MG63 (cell line): ENCODE results near the gene GUK1. TPM values are rescaled to one million over a fixed set of nuclear protein-coding genes. Genes with fewer than 3 reads are reported as not detected.
"Not testable (repeated sequence)": the region's sequence is repeated elsewhere in the genome, so short reads cannot be mapped to it uniquely, and the experiment has no call there.

Source experiments
- DNase-seq: peaks from one replicate; pipeline ENCODE4 v3.0.0-alpha.2; 2020
- H3K27me3 ChIP-seq: fragments of 250-450 bp; sonication (Bioruptor Pico); 2 replicates; pipeline ENCODE4 v1.5.1; 2020; ENCODE audit warnings: mild to moderate bottlenecking, moderate library complexity
- H3K36me3 ChIP-seq: fragments of 250-450 bp; sonication (Bioruptor Pico); 2 replicates; pipeline ENCODE4 v1.5.1; 2020; ENCODE audit warnings: mild to moderate bottlenecking, moderate library complexity
- H3K4me3 ChIP-seq: fragments of 250-450 bp; sonication (Bioruptor Pico); 2 replicates; pipeline ENCODE4 v1.5.1; 2020; ENCODE audit warnings: mild to moderate bottlenecking, moderate library complexity
- H3K9me3 ChIP-seq: fragments of 250-450 bp; sonication (Bioruptor Pico); 2 replicates; pipeline ENCODE4 v1.5.1; 2020; ENCODE audit warnings: mild to moderate bottlenecking, moderate library complexity
- total RNA-seq: library from RNA; depleted of rRNA; stranded (reverse); fragments of >200 nt; shearing (Covaris generic); gene quantifications from 2 replicates; pipeline ENCODE4 v1.2.3, GENCODE V29; 2014; ENCODE audit warnings: low replicate concordance

GUK1 gene
- total RNA-seq, 1 experiment from 2014 or later: 425 TPM

DNA sequence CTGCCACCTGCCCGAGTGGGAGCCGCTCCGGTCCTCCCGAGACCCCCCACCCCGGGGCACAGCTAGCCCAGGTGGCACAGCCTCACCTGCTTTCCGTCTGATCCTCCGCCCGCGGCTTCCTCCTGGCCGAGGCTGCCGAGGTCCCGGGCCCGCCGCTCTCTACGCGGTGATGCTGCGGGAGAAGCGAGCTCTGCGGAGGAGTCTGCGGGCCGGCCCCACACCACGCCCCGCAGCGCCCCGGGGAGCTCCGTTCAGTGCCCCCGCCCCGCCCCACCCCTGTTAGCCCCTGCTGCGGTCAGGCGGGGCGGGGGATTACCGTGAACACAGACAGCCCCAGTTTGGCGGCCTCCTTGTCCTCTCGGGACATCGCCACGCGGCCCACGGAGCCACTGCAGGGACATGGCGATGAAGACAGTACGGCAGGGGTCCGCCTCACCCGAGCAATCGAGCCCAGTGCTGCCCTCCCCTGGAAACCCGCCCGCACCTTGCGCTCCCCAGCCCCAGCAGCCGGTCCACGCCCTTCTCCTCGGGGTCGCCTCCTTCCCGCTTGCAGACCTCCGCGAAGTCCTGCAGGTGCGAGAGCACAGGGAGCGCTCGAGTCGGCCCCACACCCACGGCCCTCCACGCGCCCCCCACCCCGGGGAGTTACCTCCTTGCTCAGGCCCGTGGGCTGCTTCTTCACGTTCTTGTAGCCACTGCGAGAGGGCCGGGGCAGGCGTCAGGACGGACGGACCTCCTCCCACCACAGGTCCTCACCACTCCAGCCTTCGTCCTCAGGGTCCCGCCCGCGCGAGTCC lies 37.9 kb upstream of the GUK1 start:
- H3K36me3 ChIP-seq: peaks cover 54% of the 10 kb centered on the region
- H3K27me3 ChIP-seq: no peaks in the 10 kb centered on the region
- H3K9me3 ChIP-seq: no peaks in the 10 kb centered on the region
- peak overlapping the region; percentile 78 for H3K4me3 ChIP-seq
- peak; percentile 66 for DNase-seq

DNA sequence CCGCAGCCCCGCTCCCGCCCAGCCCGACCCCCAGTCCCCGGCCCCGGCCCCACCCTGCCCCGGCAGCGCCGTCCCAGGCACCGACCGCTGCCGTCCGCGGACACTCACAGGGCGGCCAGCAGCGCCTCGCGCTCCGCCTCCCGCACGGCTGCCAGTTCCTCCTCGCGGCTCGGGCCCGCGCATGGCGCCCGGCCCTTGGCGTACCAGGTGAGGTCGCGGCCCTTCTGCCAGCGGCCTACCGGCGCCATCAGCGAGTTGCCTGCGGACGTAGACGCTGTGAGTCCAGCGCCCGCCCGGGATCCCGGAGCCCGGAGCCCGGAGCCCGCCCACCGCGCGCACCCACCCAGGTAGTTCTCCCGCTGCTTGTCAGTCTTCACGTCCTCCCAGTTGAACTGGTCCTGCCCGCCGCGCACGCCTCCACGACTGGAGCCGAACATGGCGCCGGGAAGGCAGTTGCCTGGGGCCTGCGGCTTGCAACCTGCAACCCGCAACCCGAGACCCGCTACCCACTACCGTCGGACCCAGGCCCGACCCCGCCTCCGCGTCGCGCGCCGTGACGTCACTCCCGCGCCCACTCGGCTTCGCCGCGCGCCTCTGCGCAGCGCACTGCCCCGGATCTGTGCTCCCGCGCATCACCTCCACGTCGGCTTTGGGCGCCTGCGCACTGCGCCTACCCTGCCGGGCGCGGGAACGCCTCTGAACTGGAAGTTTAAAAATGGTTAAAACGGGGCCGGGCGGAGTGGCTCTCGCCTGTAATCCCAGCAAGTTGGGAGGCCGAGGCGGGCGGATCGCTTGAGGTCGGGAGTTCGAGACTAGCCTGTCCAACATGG lies 37.1 kb upstream of the GUK1 start, which contains the start of gene C1orf35:
TSS of gene C1orf35 (minus strand) at position 535 of the 830 bp plus-strand sequence. CDS start at position 437, 98 bp downstream.
- peak; percentile 95 for DNase-seq

DNA sequence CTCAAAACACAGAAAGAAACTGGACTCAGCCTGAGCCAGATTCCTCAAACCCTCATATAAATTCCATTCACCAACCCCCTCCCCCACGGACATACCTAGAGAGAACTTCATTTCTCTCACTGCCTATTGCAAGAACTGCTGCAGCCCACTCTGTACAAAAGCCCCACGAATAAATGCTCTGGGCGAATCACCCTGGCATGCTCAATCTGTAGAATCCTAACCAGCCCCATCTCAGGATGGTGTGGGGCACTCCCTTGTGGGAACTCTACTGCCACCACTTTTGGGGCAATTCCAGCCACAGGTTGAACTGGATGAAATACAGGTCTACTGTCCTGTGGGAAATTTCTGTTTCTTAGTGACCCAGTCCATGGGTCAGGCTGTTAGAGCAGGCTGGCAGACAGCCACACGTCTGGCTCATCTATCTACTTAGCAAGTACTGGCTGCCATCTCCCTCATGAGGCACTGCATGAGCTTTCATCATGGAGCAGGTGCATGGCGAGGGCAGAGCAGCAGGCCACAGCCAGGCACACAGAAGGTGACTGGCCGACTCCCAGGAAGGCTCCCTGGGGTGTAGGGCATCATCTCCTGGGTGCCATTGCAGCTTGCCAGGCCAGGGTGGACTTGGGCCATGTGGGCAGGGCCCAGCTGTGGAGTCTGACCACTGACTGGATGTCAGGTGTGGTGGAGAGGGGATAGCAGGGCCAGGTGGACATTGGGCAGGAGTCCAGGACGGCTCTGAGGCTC lies 35.4 kb upstream of the GUK1 start:
- H3K27me3 ChIP-seq: no peaks in the 10 kb centered on the region
- no peaks in the 10 kb centered on the region for H3K9me3 ChIP-seq
- H3K36me3 ChIP-seq: peaks cover 38% of the 10 kb centered on the region
- DNase-seq: peak; percentile 51
- no peak overlapping the region for H3K4me3 ChIP-seq

More for the DNA sequence above, 37.1 kb upstream of the GUK1 start, which contains the start of gene C1orf35:
- peak within 1 kb of the TSS; percentile 78 for H3K4me3 ChIP-seq
- no peaks in the 10 kb centered on the region for H3K9me3 ChIP-seq
- no peaks in the 10 kb centered on the region for H3K27me3 ChIP-seq
- peaks cover 53% of the 10 kb centered on the region for H3K36me3 ChIP-seq

DNA sequence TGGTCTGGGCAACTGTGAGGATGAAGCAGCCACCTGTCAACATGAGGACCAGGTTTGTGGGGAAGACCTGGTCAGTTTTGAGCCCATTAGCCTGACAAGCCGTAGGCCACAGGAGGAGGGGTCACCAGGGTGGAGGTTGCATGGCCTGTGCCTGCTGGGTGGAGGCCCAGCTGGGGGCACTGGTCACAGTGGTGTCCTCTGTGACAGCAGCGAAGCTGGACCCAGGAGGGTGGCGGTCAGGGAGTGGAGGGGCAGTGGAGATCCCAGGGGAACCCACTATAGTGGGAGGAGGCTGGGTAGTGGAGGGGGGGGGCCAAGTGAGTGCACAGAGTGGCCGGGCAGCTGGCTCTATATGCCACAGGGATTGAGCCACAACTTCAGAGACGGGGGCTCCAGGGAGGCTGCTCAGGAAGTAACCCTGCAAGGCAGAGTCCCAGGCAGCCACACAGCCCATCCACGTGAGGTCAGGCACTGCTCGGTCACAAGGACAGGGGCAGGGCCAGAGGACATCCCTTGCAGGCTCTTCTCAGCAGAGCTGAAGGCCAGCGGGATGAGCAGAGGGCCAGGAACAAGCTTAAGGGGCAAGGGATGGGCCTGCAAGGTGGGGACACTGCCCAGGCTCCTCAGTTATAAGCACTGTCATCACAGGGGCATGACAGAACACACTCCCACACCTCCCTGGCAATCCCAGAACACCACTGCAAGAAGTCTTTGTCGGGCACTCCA lies 34.6 kb upstream of the GUK1 start:
- DNase-seq: no peak
- H3K9me3 ChIP-seq: no peaks in the 10 kb centered on the region
- peaks cover 33% of the 10 kb centered on the region for H3K36me3 ChIP-seq
- H3K27me3 ChIP-seq: no peaks in the 10 kb centered on the region
- no peak overlapping the region for H3K4me3 ChIP-seq

DNA sequence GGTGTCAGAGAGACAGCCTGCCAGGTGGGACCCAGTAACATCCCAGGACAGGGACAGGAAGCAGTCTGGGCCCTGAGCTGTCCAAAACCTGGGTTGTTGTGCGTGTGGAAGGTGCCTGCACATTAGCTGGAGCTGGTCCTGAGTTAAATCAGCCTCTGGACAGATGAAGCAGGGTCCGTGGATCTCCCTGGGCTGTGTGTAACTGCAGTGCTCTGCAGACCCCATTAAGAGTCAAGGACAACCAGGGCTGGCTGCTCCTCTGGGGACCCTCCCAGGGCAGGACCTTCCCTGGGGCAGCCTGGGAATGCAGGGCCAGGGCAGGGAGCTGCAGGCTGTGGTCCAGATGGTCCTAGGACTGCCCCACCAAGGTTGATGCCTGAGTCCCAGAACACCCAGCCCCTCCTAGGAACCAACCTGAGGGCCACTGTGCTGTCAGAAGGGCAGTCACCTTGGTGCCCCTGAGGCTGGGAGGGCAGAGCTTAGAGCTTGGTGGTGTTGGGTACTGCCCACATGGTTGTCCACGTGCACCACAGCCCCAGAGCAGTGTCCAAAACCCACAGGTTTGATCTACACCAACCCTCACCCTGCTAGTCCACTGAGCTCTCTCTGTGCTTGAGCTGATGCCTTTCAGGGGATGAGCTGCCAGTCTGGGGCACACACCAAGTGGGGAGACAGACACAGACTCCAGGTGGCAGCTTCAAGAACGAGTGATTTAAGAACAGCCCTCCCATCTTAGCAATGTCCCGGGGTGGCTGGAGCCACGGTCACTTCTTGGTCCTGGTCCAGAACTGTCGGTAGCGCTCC lies 33.9 kb upstream of the GUK1 start:
- no peak for DNase-seq
- Histone ChIP-seq H3K36me3 (peaks cover 25% of the 10 kb centered on the region), H3K4me3 (no peak overlapping the region), H3K9me3 (no peaks in the 10 kb centered on the region), H3K27me3 (no peaks in the 10 kb centered on the region)

DNA sequence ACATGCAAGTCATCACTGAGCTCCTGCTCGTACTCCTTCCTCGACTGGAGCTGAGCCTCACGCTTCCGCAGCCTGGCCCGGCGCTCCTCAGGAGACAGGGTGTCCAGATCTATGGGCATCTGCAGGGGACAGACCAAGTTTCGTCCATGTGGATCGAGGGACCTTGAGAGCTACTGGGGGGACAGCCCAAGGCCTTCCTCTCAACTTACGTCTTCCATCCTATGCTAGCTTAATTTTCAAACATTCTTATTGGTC lies 33.4 kb upstream of the GUK1 start:
- no peaks in the 10 kb centered on the region for H3K9me3 ChIP-seq
- H3K27me3 ChIP-seq: no peaks in the 10 kb centered on the region
- peaks cover 20% of the 10 kb centered on the region for H3K36me3 ChIP-seq
- H3K4me3 ChIP-seq: no peak overlapping the region
- DNase-seq: no peak

DNA sequence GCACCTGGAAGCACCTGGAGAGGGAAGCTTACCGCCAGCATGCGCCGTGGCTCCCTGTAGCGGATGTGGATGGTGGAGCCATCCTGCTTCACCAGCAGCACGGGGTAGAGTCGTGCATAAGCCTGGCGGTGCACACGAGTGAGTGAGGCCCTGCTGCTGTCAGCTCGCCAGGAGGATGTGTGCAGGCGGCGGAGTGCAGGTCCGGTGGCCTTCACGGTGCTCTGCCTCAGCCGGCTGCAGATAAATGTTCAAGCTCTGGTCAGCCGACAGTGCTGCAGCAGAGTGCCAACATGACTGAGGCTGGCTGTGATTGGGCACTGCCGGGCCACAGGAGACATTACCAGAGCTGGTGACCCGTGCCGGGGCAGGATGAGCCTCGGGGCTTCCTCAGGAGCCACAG lies 32.4 kb upstream of the GUK1 start:
- no peak for DNase-seq
- Histone ChIP-seq H3K4me3 (peak overlapping the region; percentile 93; the same call in 1 of the 2 replicates), H3K36me3 (peaks cover 18% of the 10 kb centered on the region), H3K27me3 (no peaks in the 10 kb centered on the region), H3K9me3 (no peaks in the 10 kb centered on the region)

DNA sequence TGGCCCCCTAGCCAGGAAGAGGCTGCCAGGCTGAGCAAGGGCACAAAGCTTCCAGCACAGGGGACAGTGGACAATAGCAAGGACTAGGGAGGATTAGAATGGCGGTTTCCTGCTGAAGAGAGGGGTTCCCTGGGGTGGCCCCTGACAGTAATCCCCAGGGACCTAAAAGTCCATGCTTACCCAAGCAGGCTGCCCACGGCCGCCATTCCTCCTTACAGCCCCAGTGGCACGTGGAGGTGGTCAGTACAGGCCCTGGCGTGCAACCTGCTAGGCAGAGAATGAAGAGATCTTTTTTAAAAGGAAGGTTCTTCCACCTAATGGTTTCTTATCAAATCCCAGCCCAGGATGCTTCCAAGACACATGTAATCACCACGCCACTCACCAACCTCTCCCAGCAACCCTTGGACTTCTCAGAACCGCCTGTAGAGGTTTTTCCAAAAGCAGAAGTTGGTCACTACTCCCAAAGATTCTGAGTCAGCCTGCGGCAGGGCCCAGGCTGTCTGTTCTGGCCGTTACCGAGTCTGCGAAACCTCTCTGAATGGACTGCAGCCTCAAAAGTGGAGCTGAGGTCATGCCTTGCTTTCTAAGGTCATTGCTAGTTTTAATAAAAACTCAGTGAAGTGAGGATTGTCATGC lies 31.9 kb upstream of the GUK1 start:
- DNase-seq: no peak
- no peaks in the 10 kb centered on the region for H3K27me3 ChIP-seq
- H3K36me3 ChIP-seq: peaks cover 18% of the 10 kb centered on the region
- no peaks in the 10 kb centered on the region for H3K9me3 ChIP-seq
- H3K4me3 ChIP-seq: peak overlapping the region; percentile 93

DNA sequence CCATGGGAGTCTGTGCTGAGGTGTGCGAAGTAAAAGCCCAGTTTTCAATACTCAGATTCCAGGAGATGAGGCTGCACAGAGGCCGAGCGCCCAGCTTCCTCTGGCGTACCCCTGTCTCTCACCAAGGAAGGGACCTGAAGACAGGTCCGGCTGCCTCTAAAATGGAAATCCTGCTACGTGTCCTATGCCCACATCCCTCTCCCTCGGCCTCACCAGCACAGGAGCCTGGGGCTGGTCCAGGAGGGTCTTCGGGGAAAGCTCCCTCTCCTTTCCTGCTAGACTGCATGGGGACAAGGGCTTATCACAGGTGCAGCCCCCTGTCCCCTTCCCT lies 31.4 kb upstream of the GUK1 start:
- no peak for DNase-seq
- Histone ChIP-seq H3K27me3 (no peaks in the 10 kb centered on the region), H3K9me3 (no peaks in the 10 kb centered on the region), H3K4me3 (peak overlapping the region; percentile 93), H3K36me3 (peaks cover 18% of the 10 kb centered on the region)

DNA sequence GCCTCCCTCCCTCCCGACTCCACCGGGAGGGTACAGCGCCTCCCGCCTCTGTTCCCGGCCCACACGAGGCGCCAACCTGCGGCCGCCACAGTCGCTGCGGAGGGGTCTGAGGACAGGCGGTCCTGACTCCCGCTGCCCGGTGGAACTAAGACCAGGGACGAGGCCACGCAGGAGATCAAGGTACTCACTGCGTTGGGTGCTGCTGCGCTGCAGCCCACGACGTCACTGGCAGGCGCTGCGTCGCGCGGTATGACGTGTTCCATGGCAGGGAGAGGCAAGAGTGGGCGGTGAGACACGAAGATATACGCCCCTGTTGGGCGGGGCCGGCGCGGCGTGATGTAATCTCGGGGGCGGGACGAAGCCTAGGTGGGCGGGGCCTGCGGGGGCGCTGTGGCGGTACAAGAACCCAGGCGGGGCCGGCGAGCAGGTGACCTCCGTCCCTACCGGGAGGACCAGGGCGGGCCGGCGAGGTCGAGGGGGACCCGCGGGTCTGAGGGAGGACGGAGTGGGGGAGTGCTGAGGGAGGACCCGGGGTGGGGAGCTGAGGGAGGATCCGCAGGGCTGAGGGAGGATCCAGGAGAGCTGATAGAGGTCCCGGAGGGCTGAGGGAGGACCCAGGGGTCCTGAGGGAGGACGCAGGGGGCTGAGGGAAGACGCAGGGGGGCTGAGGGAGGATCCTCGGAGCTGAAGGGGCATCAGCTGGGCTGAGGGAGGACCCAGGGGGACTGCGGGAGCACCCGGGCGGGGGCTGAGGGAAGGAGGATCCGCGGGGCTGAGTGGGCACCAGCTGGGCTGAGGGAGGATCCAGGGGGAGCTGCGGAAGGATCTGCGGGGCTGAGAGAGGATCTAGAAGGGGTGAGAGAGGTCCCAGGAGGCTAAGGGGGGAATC lies 30.8 kb upstream of the GUK1 start, which contains the start of gene MRPL55:
TSS of gene MRPL55 (minus strand) at position 227 of the 889 bp plus-strand sequence. CDS start 1,039 bp downstream, outside the sequence.
- no peaks in the 10 kb centered on the region for H3K9me3 ChIP-seq
- H3K27me3 ChIP-seq: no peaks in the 10 kb centered on the region
- H3K36me3 ChIP-seq: peaks cover 18% of the 10 kb centered on the region
- peak; percentile 95 for DNase-seq
- H3K4me3 ChIP-seq: peak within 1 kb of the TSS; percentile 93

DNA sequence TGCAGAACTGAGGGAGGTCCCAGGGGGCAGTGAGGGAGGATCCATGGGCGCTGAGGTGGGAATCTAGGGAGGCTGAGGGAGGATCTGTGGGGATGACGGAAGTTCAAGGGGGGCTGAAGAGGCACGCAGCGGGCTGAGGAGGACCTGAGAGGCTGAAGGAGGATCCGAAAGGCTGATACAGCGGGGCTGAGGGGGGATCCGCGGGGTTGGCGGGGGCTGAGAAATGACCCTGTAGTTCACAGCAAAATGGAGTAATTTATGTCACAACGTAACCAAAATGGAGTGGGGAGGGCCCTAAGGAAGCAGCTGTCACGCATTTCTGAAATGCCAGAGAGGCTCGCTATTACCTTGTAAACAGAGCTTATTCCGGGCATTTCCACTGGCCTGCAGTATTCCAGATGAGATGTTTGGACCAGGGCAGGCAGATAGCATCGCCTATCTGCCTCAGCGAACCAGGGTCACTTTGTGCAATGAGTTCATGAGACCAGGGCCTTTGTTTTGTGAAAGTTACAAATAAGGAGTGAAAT lies 30.1 kb upstream of the GUK1 start:
- Histone ChIP-seq H3K9me3 (no peaks in the 10 kb centered on the region), H3K27me3 (no peaks in the 10 kb centered on the region), H3K36me3 (peaks cover 18% of the 10 kb centered on the region), H3K4me3 (peak overlapping the region; percentile 93)
- DNase-seq: no peak

DNA sequence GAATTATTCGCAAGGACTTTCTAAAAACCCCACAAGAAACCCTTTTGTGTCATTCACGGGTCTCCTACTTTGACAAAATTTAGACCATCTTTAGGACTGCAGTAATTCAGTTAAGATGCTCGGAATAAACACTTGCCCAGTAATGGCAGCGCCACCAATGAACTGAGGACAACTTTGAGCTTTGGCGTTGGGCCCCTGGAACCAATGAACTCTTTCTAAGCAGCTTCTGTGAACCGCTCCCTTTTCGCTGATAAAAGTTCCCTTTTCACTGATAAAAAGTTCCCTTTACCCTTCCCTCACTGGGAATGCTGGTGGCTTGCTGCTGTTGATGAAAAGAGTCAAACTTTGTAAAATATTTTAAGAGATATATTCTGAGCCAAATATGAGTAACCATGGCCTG lies 29.5 kb upstream of the GUK1 start:
- no peaks in the 10 kb centered on the region for H3K9me3 ChIP-seq
- no peaks in the 10 kb centered on the region for H3K27me3 ChIP-seq
- H3K4me3 ChIP-seq: no peak overlapping the region
- H3K36me3 ChIP-seq: peaks cover 18% of the 10 kb centered on the region
- DNase-seq: no peak

DNA sequence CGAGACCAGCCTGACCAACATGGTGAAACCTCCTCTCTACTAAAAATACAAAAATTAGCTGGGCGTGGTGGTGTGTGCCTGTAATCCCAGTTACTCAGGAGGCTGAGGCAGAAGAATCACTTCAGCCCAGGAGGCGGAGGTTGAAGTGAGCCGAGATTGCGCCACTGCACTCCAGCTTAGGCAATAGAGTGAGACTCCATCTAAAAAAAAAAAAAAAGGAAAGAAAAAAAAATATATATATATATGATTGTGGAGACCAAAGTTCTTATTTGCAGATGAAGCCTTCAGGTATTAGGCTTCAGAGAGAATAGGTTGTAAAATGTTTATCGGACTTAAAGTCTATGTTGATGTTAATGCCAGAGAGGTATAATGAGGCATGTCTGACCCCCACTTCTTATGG lies 28.8 kb upstream of the GUK1 start:
- not testable (repeated sequence) for H3K9me3 ChIP-seq, DNase-seq, H3K4me3 ChIP-seq, H3K27me3 ChIP-seq
- H3K36me3 ChIP-seq: peaks cover 16% of the 10 kb centered on the region

DNA sequence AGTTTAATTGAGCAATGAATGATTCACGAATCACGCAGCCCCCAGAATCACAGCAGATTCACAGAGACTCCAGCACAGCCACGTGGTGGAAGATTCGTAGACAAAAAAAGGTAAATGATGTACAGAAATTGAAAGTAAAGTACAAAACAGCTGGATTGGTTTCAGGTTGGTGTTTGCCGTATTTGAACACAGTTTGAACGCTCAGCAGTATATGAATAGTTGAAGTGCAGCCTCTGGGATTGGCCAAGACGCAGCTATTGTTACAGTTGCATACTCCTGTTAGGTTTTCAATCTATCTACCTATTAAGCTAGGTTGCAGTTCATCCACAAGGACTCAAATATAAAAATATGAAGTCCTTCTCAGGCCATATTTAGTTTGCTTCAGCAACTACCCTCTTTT lies 27.9 kb upstream of the GUK1 start:
- peaks cover 2% of the 10 kb centered on the region for H3K9me3 ChIP-seq
- no peak overlapping the region for H3K4me3 ChIP-seq
- H3K27me3 ChIP-seq: no peaks in the 10 kb centered on the region
- no peak for DNase-seq
- H3K36me3 ChIP-seq: peaks cover 10% of the 10 kb centered on the region
